NCI-H1048 (cell line): ENCODE measurements around the gene AK9.
"Not testable (repeated sequence)": the region's sequence is repeated elsewhere in the genome, so short reads cannot be mapped to it uniquely, and the experiment has no call there.

Source experiments
- DNase-seq: peaks from one replicate; lab custom pipeline; 2025; lab: John Stamatoyannopoulos, UW

The AK9 gene

DNA sequence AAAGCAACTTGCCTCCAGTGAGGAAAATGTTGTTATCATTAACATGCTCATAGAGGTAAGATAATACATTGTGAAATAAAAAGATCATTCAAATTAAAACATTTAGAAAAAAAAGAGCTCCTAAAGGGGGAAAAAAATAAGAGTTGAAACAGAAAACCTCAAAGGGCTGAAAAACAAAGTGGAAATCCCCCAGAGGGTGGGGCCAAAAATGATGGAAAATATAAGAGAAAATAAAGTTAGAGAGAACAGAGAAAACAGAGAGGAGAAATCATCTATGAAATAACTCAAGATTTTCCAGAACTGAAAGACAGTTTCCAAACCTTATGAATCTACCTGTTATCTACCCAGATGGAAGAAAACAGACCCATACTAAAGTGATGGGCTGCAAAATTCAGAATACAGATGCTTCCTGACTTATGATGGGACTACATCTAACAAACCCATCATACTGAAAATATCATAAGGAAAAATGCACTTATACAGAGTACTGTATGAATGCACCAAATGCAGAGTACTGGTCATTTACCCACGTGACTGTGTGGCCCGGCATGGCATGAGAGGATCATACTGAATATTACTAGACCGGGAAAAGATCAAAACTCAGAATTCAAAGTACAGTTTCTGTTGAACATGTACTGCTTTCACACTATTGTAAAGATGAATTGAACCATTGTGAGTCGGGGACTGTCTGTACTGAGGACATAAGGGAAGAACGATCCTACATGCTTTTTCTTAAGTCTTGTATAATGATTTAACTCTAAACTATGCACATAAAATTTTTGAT is 212.0 kb downstream of the AK9 start:
- DNase-seq: no peak

GRCh38 chr6:109478222-109478805 is 212.7 kb downstream of the AK9 start:
- no peak for DNase-seq

DNA sequence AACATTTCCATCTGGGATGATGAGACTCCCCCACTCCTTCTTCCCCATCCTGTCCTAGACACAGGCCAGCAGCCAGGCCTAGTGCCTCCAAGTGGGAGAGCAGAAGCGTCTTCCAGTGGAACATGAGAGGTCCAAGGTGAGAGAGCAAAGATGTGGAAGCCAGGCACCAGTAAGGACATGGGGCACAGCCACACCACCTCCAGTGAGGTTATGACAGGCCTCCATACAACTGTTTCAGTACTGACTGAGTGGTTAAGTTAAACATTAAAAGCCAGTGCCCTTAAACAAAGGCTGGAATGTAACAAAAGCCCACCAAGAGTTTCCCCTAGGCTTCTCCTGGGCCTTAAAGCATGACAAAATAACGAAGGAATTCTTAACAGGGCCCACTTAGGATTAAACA is 213.3 kb downstream of the AK9 start:
- DNase-seq: no peak

DNA sequence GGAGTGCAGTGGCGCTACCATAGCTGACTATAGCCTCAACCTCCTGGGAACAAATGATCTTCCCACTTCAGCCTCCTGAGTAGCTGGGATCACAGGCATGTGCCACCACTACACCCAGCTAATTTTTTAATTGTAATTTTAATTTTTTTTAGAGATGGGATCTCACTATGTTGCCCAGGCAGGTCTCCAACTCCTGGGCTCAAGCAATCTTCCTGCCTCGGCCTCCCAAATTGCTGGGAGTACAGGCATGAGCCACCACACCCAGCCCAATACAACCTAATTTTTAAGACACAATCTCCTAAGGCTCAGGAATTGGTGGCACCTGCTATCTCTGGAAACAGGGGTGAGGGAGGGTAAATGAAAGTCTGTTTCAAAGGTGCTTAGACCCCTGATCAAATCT is 213.8 kb downstream of the AK9 start:
- no peak for DNase-seq

DNA sequence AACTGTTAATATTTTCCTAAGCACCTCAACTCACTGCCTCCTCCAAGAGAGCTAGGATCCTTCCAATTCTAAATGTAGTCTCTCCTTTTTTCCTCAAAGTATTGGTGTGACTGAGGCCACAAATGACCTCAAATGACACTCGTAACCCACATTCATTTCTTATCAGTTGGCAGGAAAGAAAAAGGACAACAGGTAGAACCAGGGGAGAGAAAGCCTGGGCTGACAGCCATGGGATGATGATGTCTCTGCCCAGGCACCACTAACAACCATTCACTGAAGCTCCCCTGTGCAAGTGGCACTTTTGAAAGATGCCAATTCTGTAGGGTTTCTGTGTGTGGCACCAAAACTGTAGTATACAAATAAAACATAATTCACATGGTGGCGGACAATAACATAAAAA is 215.4 kb downstream of the AK9 start:
- DNase-seq: no peak

DNA sequence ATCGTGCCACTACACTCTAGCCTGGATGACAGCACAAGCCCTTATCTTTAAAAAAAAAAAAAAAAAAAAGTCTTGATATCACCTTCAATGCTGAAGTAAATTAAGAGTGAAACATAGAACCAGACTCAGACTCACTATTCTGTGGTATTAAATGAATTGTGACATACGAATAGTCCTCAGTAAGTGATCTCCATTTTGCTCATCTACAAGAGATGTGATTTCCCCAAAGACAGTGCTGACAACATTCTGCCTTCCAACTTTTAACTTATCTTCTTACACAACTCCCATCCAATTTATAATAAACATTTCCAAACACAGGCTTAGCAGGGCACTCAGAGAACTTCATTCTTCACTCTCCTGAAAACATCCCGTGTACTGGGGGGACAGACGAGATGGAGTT is 216.0 kb downstream of the AK9 start:
- DNase-seq: no peak

GRCh38 chr6:109473120-109473519 is 217.9 kb downstream of the AK9 start:
- no peak for DNase-seq

- DNase-seq: no peak
These were observed 218.6 kb downstream of the AK9 start for GRCh38 chr6:109472132-109472995.

DNA sequence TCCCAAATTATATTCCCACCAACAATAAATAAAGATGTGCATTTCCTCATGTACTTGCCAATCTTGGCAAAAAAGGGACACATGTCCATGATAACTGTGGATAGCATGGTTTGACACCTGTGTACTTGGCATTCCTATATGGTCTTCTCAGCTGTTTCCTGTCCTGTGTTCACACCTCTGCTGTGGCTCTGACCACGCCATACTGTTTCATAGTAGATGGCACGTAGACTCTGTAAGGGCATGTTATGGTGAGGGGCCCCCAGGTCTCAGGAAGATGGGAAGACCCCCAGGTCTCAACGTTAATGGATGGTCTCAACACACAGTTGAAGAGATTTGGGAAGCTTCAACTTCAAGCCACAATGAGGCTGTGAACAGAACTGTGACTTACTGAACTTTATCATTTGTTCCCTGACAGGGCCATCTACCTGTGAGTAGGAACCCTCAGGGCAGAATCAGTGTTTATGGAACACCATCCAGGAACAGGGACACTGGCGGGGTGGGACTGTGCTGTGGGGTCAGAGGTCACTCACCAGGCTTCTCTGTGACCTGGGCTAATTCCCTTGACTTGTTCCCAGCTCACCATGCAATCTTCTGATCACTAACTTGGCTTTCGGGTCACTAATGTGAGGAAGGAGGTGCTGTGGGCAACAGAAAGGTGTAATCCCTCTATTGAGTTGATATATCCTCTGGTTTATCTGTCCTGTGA is 219.7 kb downstream of the AK9 start:
- no peak for DNase-seq

- DNase-seq: no peak
These were observed 221.3 kb downstream of the AK9 start for GRCh38 chr6:109469591-109470189.

GRCh38 chr6:109467696-109468095 is 223.3 kb downstream of the AK9 start:
- DNase-seq: no peak

DNA sequence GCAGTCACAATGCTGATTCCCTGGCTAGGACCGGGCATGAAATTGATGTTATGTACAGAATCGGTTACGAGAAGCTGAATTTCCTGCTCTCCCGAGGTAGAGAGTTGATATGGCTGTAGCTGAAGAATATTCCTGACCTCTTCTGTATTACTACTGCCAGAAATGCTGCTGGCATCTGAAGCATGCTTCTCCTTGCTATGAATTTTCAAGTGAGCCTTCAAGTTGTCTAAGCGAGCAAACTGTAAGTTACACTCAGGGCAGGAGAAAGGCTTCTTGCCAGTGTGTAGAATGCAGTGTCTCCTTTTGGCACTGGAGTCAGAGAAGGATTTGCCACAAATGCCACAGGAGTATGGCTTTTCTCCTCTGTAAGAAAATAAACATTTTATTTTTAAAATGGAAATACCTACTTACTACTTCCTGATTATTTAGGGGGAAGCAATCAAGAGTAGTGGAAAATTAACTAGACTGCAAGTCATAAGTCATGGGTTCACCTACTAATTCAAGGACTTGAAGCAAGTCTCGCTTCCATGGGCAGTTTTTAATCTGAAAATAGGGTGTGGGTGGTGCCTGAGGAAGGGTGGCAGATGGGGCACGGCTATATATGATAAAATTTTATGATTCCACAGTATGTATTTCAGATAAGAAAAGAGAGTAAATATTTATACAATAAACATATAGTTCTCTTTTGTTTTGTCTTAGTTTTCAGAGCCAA is 224.6 kb downstream of the AK9 start:
- no peak for DNase-seq

GRCh38 chr6:109465772-109466171 is 225.2 kb downstream of the AK9 start:
- no peak for DNase-seq

DNA sequence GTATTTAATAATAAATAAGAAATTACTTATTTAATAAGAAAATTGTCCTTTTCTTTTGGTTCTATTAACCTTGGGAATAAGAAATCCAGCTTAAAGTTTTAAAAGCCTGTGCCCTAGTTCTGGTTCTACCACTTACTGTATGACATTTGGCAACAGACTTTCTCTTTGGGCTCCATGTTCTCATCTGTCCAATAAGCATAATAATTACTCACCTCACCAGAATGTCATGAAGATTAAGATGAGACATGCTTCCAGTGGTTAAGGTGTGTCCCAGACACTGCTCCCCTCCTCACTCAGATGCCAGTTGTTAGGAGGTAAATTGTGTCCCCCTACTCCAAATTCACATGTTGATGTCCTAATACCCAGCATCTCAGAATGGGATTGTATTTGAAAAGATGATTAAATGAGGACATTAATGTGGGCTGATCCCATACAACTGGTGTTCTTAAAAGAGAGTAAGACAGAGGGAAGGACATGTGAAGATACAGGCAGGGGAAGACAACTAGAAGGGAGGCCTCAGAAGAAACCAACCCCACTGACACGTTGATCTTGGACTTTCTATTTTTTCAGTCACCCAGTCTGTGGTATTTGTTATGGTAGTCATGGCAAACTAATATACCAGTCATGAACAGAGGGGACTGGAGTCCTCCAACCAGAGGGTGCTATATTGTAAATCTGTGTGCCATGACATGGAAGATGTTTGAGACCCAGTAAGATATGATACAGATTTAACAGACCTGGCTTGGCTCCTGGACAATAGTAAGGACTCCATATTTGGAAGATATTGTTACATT is 229.1 kb downstream of the AK9 start:
- DNase-seq: no peak

DNA sequence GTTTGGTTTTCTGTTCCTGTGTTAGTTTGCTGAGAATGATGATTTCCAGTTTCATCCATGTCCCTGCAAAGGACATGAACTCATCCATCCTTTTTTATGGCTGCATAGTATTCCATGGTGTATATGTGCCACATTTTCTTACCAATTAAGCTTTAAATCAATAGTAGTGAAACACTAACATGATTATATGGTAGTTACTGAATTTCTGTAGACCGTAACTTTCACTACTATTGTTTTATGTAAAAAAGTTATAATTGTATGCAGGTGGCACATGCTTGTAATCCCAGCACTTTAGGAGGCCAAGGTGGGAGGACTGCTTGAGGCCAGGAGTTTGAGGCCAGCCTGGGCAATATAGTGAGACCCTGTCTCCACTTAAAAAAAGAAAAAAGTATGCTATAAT is 229.8 kb downstream of the AK9 start:
- not testable (repeated sequence) for DNase-seq

- no peak for DNase-seq
These were observed 230.7 kb downstream of the AK9 start for GRCh38 chr6:109460161-109460829.

- DNase-seq: no peak
These were observed 232.0 kb downstream of the AK9 start for GRCh38 chr6:109458774-109459531.

GRCh38 chr6:109457562-109457996 is 233.4 kb downstream of the AK9 start:
- DNase-seq: no peak
